NCI-H526 (cell line): ENCODE data around the gene NEURL1B.
A peak's percentile ranks its signal among the peaks of the same experiment; 100 is the strongest.
"Not testable (repeated sequence)": the region's sequence is repeated elsewhere in the genome, so short reads cannot be mapped to it uniquely, and the experiment has no call there.

Experiments
- DNase-seq, 2 experiments: peaks; one replicate each; lab custom pipeline; 2025; lab: John Stamatoyannopoulos, UW

NEURL1B gene

DNA sequence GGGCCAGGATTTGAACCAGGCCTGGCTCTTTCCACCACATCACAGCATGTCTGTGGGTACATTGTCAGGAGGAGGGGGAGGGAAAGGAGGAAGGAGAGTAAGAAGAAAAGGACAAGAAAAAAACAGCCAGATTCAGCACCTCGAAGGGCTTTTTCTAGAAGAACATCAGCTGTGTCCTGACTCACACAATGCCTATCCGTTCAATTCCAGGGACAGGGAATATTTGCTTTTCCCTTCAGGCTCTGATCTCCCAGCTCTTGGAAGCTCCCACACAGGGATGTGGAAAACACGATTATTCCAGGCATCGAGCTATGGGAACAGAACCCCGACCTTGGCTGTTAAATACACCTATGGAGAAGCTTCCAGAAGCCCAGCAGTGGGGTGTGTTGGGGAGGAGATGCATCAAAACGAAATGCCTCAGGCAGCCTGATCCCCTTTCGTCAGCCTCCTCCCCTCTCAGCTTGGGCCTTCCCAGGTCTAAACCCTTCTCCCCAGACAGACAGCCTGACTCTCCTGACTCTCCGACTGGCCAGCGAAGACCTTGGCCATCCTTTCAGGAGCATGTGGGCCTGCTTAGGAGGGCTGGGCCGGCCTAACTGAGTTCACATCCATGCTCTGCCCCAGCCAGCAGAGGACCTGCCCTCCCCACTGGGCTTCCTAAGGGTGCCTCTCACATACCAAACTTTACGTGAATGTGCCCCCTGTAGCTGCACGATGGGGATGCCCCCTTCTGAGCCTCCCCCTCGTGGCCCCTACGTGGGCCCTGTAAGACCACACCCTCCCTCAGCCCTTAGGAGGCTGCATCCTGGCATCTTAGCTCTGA lies 54.4 kb downstream of the NEURL1B start:
- no peak for DNase-seq

DNA sequence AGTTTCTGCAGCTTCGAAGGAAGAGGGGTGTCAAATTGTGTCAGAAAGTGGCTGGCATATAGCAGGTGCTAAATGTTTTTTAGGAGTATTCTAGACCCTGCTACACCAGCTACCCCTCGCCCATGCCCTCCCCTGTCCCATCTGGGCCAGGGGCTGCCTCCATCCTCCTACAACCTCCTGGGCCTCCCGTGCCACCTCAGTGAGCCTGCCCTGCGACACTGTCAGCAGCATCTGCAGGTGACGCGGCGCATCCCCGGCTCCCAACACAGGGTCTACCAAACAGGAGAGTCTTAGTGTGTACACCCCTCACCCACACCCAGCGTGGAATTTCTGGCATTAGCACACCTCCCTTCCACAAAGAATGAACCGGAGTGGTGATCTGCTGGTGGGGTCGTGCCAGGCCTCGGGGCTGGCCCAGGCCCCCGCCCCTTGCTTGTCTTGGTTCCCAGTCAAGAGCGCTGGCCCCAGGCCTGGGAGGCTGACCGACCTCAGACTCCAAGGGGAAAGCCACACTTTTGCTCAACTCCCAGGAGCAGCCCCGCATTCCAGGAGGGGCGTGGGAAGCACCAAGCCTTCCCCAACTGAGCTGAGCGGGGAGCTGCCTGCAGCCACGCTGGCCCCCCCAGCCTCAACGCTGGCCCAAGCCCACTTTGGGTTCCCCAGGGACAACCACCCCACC lies 55.2 kb downstream of the NEURL1B start:
- DNase-seq: no peak

DNA sequence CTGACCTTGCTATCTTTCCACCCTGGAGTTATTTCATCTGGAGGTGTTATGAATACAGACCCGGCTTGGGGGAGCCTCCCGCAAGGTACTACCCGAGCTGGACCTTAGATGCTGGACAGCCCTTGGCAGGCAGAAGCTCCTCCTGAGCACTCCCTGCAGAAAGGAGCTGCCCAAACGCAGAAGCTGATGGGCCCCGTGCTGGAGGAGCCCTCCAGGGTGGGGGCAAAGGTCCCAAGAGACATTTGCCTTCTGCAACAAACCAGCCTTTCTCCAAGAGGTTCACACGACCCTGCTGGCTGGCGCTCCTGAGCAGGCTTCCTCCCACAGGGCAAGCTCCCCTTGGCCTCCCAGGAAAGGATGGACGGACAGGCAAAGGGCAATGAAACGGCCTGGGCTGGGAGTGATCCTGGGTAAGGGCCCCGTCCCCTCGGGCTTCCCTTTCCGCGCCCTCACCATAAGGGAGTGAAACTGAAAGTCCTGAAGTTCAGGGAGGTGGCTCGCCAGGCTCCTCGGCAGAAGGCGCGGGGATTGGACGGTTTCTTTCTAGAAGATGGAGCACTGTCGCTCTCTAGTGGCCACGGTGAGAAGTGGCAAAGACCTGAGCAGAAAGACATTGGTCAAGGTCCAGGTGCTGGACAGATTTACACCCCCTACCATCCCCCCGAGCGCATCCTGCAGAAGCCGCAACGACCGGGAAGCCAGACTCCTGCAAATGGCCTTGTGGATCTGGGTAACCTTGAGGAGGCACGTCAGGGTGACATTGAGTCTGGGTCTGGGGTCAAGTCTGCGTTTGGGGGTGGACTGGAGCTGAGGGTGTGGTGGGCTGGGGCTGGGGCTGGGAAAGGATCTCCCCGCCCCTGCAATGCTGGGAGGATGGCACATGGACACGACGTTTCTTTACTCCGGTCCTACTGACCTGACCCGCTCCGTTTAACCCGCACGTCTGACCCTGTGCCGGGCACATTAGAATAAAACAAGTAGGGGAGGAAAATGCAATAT lies 56.4 kb downstream of the NEURL1B start:
- peak; percentile 34 to 87 for DNase-seq

DNA sequence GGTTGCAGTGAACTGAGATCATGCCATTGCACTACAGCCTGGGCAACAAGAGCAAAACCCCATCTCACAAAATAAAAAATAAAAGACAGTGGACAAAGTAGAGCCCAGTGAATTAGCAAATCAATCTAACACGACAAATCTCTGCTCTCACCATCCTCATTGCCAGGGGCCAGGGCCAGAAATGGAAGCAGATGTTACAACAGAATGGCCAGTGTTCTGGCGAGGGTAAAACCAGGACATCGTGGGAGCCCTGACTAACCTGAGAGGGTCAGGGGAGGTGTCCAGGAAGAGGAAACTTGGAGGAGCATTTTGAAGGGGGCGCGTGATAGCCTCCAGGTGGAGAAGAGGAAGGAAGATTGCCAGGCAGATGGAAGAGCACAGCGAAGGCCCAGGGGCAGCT lies 58.4 kb downstream of the NEURL1B start:
- DNase-seq: no peak

DNA sequence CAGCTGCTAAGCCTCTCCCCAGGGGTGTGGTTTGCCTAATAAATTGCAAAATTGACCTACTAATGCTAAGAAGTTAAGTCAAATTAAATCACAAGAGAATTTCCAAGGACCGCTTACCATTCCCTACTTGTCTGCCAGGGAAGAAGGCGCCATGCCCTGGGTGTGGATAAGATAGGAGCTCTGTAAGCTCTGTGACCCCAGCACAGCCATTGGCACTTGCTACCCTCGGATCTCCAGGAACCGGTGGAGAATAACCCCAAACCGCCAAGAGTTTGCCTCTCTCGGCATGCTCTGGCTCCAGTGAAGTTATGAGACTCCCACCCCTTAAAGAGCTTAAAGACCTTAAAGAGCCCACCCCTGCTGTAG lies 58.9 kb downstream of the NEURL1B start:
- DNase-seq: no peak

DNA sequence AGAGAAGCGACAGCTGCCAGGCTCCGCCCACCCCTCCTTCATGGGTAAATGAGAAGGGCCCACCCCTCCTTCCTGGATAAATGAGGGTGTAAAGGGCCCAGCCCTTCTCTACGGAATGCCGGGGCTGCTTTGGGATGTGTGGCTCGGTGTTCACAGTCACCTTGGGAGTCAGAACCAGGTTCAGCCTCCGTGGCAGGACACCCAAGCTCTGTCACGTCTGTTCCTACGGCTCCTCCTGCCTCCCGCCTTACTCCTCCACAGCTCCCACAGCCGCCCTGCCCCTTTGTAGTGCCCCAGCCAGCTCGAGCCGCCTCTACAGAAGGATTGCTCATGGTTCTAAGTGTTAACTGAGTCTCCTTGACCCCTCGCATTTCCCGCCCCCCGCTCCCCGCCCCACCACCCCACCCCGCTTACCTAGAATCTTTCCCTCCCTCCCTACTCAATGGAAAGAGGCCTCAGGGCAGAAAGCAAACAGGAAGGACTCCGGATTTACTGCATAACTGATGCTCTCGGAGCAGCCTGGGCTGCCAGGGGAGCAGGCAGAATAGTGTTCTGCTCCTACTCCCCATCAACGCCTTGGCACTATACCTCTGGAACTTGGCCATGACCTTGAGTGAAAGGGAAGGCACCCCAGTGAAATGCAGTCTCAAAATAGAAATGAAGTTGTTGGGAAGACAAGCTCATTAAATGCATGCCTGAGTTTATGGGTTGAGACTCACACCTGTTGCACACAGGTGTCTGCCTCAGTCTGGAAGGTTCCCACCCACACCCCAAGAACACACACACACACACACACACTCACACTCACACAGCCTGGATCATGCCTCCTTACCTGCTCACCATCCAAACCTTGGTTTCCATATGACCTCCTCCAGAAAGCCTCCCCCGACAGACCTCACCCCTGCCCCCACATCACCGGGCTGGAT lies 59.6 kb downstream of the NEURL1B start:
- peak in 1 of 2 experiments; percentile 30 for DNase-seq

DNA sequence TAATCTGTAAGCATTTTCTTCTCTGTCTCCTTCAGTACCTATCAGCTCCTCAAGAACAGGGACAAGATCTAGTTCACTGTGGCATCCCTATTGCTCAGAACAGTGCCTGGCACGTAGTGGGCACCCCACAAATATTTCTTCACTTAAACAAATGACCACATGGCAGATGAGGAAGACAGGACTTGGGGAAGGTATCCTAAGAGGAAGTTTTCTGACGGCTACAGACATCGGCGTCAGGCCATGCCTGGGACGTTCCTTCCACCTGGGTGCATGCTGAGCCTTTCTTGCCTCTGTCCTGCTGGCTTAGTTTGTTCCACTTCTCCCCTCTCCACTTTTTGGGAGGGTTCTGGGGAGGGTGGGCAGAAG lies 60.2 kb downstream of the NEURL1B start:
- no peak for DNase-seq

DNA sequence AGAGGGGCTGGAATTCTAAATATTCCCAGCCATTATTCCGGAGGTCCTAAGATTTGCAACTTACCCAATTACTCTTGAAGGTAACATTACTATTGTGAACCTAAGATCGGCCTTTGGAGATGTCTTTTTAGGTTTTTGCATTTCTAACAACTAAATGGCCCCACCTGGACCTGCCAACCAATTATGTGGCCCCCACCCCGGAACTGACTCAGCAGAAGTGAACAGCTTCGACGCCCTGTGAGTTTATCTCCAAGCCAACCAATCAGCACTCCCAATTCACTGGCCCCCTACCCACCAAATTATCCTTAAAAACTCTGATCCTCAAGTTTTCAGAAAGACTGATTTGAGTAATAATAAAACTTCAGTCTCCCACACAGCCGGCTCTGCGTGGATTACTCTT lies 62.9 kb downstream of the NEURL1B start:
- DNase-seq: no peak

DNA sequence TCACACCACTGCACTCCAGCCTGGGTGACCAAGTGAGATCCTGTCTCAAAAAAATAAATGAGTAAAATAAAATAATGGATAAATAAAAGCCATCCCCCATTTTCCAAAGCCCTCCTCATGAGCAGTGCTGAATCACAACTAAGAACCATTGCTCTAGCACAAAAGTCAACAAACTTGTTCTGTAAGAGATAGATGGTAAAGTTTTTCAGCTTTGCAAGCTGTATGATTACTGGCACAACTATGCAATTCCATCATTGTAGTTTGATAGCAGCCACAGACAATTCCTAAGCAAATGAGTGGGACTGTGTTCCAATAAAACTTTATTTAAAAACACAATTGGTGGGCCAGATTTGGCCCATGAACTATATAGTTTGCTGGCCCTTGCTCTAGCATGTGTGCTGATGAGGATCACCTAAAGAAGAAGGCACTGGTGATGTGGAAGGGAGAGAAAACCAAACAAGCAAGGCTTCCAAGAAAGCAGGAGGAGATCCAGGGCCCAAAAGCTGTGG lies 64.6 kb downstream of the NEURL1B start:
- DNase-seq: no peak

DNA sequence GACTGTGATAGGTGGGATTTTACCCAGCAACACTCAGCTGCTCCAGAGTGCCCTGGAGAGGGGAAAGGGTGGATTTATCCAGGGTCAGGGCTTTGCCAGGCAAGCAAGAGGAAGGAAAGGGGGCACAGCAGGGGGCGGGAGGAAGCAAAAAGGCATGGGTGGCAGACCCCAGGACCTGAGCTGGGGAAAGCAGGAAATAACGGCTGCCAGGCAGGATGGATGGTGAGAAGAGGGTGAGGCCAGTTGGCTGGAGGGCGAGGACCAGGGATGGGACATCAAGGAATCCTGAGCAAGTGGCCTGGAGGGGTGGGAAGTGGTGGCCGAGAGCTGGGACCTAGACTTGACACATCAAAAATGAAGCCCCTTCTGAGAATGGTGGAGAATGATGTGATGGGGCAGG lies 65.7 kb downstream of the NEURL1B start:
- DNase-seq: no peak

DNA sequence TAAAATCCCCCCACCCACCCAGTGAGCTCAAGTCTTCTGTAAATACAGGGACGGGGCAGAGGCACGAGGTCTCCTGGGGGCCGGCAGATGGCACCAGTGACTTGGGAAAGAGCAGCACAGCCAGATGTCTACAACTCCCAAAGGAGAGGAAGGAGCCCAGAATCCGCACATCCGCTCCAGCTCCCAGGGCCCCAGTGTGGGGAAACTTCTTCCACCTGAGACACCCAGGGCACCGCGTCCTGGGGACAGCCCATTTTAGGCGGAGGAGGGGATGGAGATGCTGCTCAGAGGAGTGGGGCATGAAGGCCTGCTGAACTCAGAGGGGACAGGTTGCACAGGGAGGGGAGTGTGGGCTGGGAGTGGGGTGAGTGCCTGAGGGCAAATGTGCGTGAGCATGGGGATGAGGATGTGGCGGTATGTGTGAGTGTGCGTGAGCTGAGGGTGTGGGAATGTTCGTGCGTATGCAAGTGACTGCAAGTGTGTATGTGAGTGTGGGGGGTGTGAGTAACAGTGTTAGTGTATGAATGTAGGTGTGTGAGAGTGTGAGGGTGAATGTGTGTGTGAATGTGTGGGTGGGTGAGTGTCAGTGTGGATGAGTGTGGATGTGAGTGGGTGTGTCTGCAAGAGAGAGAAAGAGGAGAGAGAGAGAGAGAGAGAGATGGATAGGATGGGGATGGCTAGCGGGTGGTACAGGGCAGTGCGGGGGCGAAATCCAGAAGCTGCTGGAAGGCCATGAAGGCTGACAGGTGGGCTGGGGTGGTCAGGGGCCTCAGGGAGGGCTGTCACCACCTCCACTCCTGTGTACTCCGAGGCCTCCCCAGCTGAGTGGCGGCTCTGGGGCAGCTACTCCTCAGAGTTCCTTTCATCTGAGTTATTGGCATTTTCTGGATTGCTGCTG lies 66.5 kb downstream of the NEURL1B start:
- DNase-seq: peak in 1 of 2 experiments; percentile 72

DNA sequence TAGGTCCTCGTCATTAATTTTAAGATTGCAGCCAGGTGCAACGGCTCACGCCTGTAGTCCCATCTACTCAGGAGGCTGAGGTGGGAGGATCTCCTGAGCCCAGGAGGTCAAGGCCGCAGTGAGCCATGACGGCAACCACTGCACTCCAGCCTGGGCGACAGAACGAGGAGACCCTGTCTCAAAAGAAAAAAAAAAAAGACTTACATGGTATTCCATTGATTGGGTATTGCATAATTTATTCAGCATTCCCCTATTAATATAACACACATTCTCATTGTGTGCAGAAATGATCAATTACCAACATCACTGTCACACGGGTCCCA lies 67.1 kb downstream of the NEURL1B start:
- DNase-seq: no peak

DNA sequence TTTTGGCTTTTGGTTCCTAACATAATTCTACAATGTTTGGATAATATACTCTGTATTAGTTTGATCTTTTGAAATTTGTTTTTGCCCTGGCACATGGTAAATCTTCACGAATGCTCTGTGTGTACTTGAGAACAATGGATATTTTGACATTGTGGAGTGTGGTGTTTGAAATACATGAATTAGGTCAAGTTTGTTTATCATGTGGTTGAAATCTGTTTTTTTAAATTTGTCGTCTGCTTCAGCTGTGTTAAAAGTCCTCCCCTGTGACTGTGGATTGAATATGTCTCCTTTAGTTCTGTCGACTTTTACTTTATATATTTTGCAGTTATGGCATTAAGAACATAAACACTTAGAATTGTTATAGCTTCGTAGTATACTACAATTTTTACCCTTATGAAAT lies 69.6 kb downstream of the NEURL1B start:
- no peak for DNase-seq

DNA sequence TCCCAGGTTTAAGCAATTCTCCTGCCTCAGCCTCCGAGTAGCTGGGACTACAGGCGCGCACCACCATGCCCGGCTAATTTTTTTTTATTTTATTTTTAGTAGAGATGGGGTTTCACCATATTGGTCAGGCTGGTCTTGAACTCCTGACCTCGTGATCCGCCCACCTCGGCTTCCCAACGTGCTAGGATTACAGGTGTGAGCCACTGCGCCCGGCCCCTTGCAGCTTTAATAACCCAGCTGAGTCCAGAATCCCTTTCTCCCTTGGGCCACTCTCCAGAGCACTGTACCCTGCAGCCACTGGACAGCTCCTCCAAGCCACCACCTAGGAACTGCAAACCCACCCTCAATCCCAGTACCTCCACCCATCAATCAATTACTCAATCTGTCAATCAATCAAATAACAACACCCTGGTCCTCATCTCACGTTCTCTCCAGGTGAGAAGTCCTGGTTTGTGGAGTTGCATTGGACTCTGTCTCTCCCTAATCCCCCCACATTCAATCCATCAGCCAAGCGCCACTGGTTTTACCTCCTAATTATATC lies 70.3 kb downstream of the NEURL1B start:
- not testable (repeated sequence) for DNase-seq

DNA sequence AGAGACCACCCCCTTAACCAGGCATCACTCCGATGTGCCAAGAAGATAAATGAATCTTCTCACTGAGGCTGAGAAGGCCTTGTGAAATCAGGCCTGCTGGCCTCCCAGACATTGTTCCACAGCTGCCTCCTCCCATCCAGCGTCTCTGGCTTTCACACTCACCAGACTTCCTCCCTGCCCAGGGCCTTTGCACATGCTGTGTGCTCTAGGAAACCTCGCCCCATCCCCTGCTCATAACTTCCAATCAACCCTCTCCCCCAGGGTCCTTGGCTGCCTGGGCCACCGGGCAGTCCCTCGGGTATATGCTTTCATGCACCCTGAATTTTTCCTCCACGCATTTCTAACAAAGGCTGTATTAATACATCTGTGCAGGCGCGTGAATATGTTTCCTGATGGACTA lies 71.5 kb downstream of the NEURL1B start:
- no peak for DNase-seq

DNA sequence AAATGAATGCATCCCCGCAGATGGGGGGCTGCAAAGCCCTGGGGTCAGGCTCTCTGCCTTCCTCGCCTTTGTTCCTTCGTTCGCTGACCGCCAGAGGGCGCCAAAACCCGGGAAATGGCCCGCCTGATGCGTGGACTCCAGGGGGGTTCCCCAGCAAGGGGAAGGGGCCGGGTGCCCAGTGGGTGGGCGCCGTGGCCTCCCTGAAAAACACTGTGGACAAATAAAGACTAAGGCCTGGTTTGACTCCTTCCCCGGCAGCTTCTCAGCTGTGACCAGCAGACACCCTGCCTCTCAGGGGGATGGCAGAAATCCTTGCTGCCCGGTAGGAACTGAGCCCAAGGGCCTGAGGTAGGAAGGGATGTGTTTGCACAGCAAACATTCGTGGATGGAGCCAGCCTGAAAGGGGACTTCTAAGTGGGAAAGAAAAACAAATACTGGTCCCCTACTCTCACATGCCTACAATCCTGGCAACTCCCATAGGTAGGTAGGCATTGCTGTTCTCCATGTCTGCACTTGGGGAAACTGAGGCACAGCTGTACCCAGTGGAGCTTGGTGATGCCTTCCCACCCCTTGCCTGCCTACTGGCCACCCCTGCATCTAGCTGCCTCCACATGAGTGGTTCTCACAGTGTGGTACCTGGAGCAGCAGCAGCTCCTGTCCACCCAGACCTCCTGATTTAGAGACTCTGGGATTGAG lies 72.2 kb downstream of the NEURL1B start:
- DNase-seq: peak in 1 of 2 experiments; percentile 25

DNA sequence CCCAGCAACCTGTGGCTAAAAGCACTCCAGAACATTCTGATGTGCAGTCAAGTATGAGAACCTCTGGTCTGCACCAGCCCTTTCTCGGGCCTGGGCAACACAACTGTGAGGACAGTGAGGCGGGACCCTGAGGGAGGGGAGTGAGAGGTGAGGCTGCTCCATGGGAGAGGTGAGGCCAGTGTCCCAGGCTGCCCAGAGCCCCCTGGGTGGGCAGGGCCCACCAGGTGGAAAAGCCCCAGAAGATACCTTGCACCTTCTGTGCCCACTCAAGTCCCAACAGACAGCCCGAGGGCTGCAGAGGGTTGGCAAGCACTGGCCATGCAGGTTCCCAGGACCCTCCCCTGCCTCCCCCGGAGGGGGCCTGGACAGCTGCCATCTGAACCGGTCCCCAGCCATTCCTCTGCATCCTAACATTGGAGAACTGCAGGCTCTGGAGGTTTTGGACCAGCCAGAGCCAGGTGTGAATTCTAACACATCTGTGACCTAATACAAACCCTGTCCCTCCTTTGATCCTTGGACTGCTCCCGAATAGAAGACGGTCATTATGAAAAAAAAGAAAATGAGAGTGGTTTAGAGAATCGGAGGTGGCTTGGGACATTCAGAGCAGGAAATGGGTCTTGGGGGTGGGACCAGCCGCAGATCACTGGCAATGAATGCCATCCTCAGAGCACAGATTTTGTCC lies 72.9 kb downstream of the NEURL1B start:
- DNase-seq: no peak

DNA sequence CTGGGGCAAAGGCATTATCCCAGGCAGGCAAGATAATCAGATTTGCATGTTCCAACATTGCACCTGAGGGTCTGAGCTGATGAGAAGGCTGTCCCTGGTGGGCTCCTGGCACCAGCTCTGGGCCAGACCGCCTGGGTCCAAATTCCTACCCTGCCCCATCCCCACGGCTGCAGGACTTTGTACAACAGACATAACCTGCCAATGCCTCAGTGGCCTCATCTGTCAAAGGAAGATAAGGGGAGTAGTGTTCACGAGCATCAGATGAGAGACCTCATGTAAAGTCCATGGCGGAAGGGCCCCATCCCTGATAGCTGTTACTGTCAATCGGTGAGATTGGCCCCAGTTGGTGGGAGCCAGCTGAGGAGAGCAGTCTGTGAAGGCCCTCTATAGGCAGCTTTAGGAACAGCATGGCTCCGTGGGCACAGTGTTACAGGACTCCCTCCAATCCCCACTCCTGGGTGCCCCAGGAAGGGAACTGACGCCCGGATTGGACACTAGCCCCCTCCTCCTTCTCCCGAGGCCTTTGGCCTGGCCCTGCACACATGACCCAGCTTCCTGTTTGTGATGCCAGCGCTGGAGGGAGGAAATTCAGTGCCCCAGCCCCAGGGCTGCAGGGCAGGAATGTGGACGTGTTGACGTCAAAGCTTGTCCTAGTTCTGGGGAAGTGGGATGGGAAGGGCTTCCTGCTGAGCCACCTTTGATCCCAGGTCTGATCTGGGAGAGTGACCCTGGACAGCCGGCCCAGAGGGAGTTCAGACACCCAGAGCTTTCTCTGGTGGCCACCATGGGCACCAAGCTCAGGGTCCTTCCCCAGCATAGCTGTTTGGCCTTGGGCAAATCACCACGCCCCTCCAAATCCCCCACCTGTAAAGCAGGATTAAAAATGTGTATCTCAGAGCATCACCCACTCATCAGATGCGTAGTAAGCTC lies 73.7 kb downstream of the NEURL1B start:
- DNase-seq: peak; percentile 7 to 74
